GM13976 (cell line): ENCODE data around the gene PDCD5.

Experiments used
- DNase-seq: peaks from one replicate; pipeline ENCODE4 v3.0.0; 2012; ENCODE audit warnings: low spot score
- CTCF ChIP-seq: IDR thresholded peaks from 2 replicates; pipeline ENCODE4 v1.5.1; 2012; ENCODE audit warnings: borderline replicate concordance, mild to moderate bottlenecking; ENCODE audit not compliant: insufficient read depth; ENCODE audit errors: extremely low read depth, missing control alignments, control extremely low read depth
- in situ Hi-C: fragments of 300-500 bp; cut with MboI; formaldehyde crosslinking; loops from one replicate; pipeline ENCODE4 v1.12.0; 2022; ENCODE audit warnings: low sequenced_read_pairs, mixed read lengths, inconsistent platforms; ENCODE audit not compliant: unreplicated experiment

The PDCD5 gene

GRCh38 chr19:32630338-32630737 lies 49.3 kb downstream of the PDCD5 start:
- no peak for DNase-seq
- in situ Hi-C loops: no loop called here
- TF ChIP-seq CTCF: no peak

GRCh38 chr19:32631381-32631780 lies 50.4 kb downstream of the PDCD5 start:
- DNase-seq: no peak
- in situ Hi-C loops: no loop called here
- TF ChIP-seq CTCF: no peak
